ENCODE data around the gene CYTH3.
A peak's percentile ranks its signal among the peaks of the same experiment; 100 is the strongest.

The CYTH3 gene

DNA sequence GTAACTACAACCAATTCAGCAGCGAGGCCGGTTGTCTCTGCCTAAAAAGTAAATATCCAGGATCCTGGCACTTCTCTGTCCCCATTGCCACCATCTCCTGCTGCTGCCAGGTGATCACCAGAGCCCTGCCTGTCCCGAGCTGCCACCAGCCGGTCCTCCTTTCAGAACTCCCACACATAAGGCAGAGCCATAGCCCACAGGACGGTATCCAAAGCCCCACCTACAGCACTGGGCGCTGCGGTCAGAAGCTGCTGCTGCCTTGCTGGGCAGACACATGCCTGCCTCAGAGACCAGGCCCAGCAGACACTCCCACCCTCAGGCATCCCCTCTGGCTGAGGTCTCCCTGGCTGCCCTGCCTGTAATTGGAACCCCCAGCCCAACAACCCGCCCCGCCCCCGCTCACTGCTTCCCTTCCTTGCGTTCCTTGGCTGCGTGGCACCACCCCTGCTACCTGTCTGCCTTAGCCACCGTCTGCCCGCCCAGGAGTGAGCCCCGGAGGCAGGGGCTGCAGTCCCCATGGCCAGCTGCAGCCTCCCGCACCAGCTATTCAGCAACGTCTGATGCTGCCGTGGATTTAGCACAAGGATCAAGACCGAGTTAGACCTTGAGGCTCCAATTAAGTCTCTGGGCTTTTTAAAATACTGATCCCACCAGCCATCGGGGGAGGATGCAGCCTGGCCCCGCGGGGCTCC, 100.7 kb downstream of the CYTH3 start:
- TF ChIP-seq SPI1 (IDR thresholded peaks at IDR 0.05; ENCODE audit: low read depth, low read length) (no peak), PAX5 (IDR thresholded peaks at IDR 0.05; ENCODE audit: insufficient read depth, low read length, severe bottlenecking) (no peak), POLR2A (IDR thresholded peaks at IDR 0.05; ENCODE audit: low read depth, low read length) (no peak), POLR2AphosphoS5 (IDR thresholded peaks at IDR 0.05; ENCODE audit: low read depth, low read length) (no peak), POU2F2 (IDR thresholded peaks at IDR 0.05; ENCODE audit: low read depth, low read length) (no peak), TAF1 (IDR thresholded peaks at IDR 0.05; ENCODE audit: low read depth, low read length) (no peak)
- FAIRE-seq (no peak), DNase-seq (ENCODE audit: insufficient read length, low spot score) (no peak)

DNA sequence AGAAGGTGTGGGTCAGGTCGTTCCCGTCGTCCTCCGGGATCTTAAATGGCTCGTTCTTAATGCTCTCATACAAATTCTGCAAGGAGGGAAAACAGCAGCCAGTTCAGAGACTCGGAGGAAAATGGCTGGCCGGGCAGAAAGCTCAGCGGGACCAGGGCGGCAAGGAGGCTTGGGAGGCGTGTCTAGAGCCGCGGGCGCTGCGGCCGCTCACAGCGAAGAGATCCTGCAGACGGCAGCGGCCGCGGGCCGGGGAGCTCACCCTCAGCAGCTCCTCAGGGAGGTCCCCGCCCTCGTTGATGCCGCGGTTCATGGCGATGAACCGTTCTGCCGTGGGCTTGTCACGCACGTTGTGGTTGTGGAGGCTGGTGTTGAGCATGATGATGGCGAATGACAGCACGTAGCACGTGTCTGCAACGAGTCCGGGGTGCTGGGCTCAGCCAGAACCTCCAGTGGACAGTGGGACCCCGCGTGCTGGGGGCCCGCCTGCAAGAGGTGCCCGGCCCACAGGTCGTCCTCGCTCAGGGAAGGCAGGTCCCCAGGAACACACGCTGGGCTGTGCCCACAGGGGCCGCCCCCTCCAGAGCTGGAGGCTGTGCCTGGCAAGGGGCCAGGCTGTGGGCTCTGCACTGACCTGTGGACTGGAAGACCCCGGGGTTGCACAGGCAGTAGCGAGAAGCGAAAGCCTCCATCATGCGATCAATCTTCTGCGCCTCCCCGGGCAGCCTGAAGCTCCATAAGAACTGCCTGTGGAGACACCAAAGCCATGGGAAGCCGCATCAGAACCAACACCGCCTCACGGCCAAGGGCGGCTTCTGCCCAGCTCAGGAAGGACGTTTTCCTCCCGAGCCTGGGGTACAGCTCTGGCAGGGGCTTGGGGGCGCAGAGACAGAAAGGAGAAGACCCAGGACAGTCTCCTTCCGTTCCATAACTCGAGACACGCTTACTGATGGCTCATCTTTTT, 101.6 kb downstream of the CYTH3 start:
- FAIRE-seq: no peak

DNA sequence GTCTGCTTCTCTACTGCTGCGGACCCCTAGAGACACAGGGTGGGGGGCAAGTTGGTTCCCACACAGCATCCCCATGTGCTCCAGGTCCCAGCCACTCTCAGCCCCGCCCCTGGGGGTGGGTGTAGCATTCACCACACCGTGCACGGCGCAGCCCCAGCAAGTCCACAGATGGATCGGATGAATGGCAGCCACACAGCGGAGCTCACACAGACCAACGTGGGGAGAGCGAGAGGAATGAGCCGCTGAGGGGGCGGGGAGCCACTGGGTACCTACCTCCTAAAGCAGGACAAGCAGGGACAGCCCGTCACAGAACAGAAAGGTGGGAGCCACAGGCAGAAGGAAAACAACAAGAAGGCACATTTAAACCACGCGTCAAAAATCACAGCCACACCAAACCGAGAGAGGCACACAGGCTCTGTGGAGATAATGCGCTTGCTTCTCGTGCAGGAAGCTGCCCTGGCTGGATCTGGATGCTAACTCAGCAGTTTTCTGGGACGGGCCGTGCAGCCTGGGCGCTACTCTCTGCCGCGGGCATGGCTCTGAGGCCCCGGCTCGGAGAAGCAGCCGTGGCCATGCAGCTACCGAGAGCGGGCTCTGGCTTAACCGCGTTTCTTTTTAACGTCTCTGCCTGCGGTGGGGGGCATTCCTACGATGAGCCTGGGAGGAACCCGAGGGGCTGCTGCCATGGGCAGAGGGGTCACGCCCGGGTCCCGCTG, 102.5 kb downstream of the CYTH3 start:
- DNase-seq (ENCODE audit: insufficient read length, low spot score): no peak
- no peak for FAIRE-seq
- TF ChIP-seq POLR2A (IDR thresholded peaks at IDR 0.05; ENCODE audit: low read depth, low read length): no peak
- TF ChIP-seq POLR2AphosphoS5 (IDR thresholded peaks at IDR 0.05; ENCODE audit: low read depth, low read length): no peak
- no peak for TF ChIP-seq SPI1 (IDR thresholded peaks at IDR 0.05; ENCODE audit: low read depth, low read length)
- no peak for TF ChIP-seq PAX5 (IDR thresholded peaks at IDR 0.05; ENCODE audit: insufficient read depth, low read length, severe bottlenecking)
- TF ChIP-seq POU2F2 (IDR thresholded peaks at IDR 0.05; ENCODE audit: low read depth, low read length): no peak
- no peak for TF ChIP-seq TAF1 (IDR thresholded peaks at IDR 0.05; ENCODE audit: low read depth, low read length)

More for the DNA sequence above, 101.6 kb downstream of the CYTH3 start:
- DNase-seq (ENCODE audit: insufficient read length, low spot score): no peak
- TF ChIP-seq POLR2A (IDR thresholded peaks at IDR 0.05; ENCODE audit: low read depth, low read length): no peak
- TF ChIP-seq TAF1 (IDR thresholded peaks at IDR 0.05; ENCODE audit: low read depth, low read length): no peak
- no peak for TF ChIP-seq POU2F2 (IDR thresholded peaks at IDR 0.05; ENCODE audit: low read depth, low read length)
- TF ChIP-seq SPI1 (IDR thresholded peaks at IDR 0.05; ENCODE audit: low read depth, low read length): no peak
- no peak for TF ChIP-seq POLR2AphosphoS5 (IDR thresholded peaks at IDR 0.05; ENCODE audit: low read depth, low read length)
- no peak for TF ChIP-seq PAX5 (IDR thresholded peaks at IDR 0.05; ENCODE audit: insufficient read depth, low read length, severe bottlenecking)

DNA sequence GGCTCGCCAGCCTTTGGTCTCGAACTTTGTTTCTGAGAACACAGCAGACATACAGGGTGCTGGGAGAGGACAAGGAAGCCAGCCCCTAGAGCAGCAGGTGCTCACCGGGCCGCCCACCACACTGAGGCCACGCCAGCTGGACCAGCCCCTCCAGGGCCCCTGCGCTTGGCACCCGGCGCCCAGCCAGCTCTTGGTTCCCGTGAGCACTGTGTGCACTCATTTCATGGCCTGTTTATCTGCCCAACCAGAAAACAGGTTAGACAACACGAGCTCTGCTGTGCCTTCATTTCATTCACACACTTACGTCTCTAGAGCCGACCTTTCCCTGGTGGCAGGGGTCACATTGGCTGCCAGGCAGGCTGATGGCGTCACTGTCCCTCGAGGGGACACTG, 104.0 kb downstream of the CYTH3 start:
- DNase-seq (ENCODE audit: insufficient read length, low spot score) (no peak), FAIRE-seq (no peak)
- no peak for TF ChIP-seq POU2F2 (IDR thresholded peaks at IDR 0.05; ENCODE audit: low read depth, low read length)
- no peak for TF ChIP-seq TAF1 (IDR thresholded peaks at IDR 0.05; ENCODE audit: low read depth, low read length)
- TF ChIP-seq POLR2A (IDR thresholded peaks at IDR 0.05; ENCODE audit: low read depth, low read length): no peak
- TF ChIP-seq PAX5 (IDR thresholded peaks at IDR 0.05; ENCODE audit: insufficient read depth, low read length, severe bottlenecking): no peak
- TF ChIP-seq POLR2AphosphoS5 (IDR thresholded peaks at IDR 0.05; ENCODE audit: low read depth, low read length): no peak
- no peak for TF ChIP-seq SPI1 (IDR thresholded peaks at IDR 0.05; ENCODE audit: low read depth, low read length)

DNA sequence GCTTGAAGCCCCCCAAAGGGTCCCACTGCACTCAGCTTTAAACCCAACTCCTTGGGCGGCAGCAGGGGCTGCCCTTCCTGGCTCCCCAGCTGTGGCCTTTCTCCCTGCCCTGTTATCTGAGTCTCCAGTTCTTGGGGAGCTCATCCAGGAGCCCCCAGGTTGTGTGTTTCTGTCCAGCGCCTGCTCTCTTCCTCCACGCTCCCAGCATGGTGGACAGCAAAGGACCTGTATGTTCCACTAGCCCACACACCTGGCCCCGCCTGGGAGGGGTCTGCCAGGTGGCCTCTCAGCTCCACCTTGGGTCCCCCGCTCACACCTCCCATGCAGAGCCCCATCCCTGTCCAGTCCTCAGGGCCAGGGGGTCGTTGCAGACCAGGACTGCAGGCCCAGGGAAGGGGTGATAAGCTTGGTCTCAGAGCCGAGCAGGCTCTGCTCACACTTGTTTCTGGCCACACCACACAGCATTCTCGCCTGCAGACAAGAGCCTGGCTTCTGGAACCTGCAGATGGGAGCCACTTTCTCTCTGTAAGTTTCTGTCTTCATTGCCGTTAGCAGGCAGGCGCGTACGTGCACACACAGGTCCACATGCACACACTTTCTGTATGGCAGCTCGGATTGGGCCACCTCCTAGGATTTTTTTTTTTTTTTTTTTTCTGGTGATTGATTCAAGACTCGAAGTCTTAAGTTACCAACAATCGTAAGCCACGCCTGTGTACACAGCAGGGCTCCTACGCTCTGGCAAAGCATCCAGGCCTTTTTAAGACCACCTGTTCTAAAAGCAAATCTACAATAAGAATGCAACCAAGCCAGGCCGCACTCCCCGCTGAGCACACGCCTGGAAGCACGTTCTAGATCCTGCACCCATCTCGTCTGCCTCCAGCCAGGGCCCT, 104.6 kb downstream of the CYTH3 start:
- no peak for TF ChIP-seq PAX5 (IDR thresholded peaks at IDR 0.05; ENCODE audit: insufficient read depth, low read length, severe bottlenecking)
- no peak for TF ChIP-seq POLR2A (IDR thresholded peaks at IDR 0.05; ENCODE audit: low read depth, low read length)
- no peak for TF ChIP-seq POU2F2 (IDR thresholded peaks at IDR 0.05; ENCODE audit: low read depth, low read length)
- no peak for TF ChIP-seq POLR2AphosphoS5 (IDR thresholded peaks at IDR 0.05; ENCODE audit: low read depth, low read length)
- no peak for TF ChIP-seq TAF1 (IDR thresholded peaks at IDR 0.05; ENCODE audit: low read depth, low read length)
- no peak for DNase-seq (ENCODE audit: insufficient read length, low spot score)
- no peak for FAIRE-seq

DNA sequence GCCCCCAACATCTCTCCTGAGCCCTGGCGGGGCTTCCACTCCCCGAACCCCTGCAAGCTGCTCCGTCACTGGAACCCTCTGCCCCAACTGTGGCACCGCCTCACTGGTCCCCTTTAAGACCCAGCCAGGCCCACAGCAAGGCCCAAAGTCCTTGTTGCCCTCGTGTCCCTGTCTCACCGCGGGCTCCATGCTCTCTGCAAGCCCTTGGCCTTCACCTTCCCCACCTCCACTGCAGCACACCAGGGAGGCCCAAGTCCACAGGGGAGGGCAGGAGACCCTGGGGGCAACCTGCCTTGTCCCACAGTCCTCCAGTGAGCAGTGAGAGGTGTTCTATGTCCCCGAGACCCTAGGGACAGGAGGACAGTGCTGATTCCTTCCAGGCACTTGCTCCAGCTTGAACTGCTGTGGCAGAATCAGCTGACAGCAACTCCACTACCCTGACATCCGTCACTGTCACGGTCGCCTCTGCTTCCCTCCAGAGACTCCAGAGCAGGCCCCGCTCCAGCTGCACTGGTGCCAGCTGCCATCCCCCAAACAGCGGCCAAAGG, 105.3 kb downstream of the CYTH3 start:
- FAIRE-seq: no peak
- TF ChIP-seq TAF1 (IDR thresholded peaks at IDR 0.05; ENCODE audit: low read depth, low read length): no peak
- TF ChIP-seq POLR2AphosphoS5 (IDR thresholded peaks at IDR 0.05; ENCODE audit: low read depth, low read length): no peak
- TF ChIP-seq POU2F2 (IDR thresholded peaks at IDR 0.05; ENCODE audit: low read depth, low read length): no peak
- no peak for TF ChIP-seq POLR2A (IDR thresholded peaks at IDR 0.05; ENCODE audit: low read depth, low read length)
- TF ChIP-seq SPI1 (IDR thresholded peaks at IDR 0.05; ENCODE audit: low read depth, low read length): no peak
- no peak for TF ChIP-seq PAX5 (IDR thresholded peaks at IDR 0.05; ENCODE audit: insufficient read depth, low read length, severe bottlenecking)
- no peak for DNase-seq (ENCODE audit: insufficient read length, low spot score)

DNA sequence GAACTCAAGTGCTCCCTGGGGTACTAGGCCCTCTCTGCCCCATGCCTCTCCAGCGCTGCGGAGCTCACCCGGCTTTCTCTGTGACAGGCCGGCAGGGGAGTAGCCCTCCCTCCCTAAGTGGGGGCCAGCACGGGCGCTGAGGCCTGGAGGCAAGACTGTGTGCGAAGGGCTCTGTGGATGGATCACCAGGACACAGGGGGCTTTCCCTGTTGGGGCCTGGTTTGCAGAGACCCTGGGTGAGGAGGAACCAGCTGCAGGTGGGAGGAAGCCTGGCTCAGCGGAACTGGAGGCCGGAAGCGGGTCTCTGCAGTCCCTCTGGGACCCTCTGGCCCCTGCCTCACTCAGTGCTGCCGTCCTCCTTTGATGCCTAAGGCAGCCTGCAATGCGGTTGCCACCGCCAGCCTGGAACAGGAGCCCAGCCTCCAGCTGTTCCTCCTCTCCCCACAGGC, 106.0 kb downstream of the CYTH3 start:
- DNase-seq (ENCODE audit: insufficient read length, low spot score): no peak
- TF ChIP-seq POU2F2 (IDR thresholded peaks at IDR 0.05; ENCODE audit: low read depth, low read length) (no peak), SPI1 (IDR thresholded peaks at IDR 0.05; ENCODE audit: low read depth, low read length) (no peak), POLR2A (IDR thresholded peaks at IDR 0.05; ENCODE audit: low read depth, low read length) (no peak), POLR2AphosphoS5 (IDR thresholded peaks at IDR 0.05; ENCODE audit: low read depth, low read length) (0 out of 2 replicates have a peak, but pooled peaks have one; percentile 4), TAF1 (IDR thresholded peaks at IDR 0.05; ENCODE audit: low read depth, low read length) (no peak)
- no peak for FAIRE-seq
